SK-N-MC (cell line): ENCODE results near the gene ASIC3.

Experiments used
- EZH2 ChIP-seq: fragments of 200-600 bp; sonication (generic); IDR thresholded peaks from one replicate; pipeline ENCODE4 v1.6.1; 2017; ENCODE audit warnings: antibody characterized with exemption
- FOXP2 ChIP-seq: optimal IDR thresholded peaks from 2 replicates; pipeline ENCODE3; 2011; ENCODE audit warnings: mild to moderate bottlenecking, moderate library complexity; ENCODE audit not compliant: insufficient read depth; ENCODE audit errors: extremely low read length, control extremely low read depth
- POLR2AphosphoS5 ChIP-seq: IDR thresholded peaks from 2 replicates; pipeline ENCODE4 v1.6.1; 2012; ENCODE audit warnings: mild to moderate bottlenecking, low read depth, low read length, borderline replicate concordance

- TF ChIP-seq POLR2AphosphoS5, result no peak
- TF ChIP-seq EZH2, result no peak
- no peak for TF ChIP-seq FOXP2
These were observed 31.8 kb downstream of the ASIC3 start for GRCh38 chr7:151080067-151080521.
